ACC112 (cell line): Measurements from ENCODE around the gene SELPLG.
A peak's percentile ranks its signal among the peaks of the same experiment; 100 is the strongest.

Experiments
- H2AFZ ChIP-seq: fragments of 200-600 bp; sonication (generic); one replicate; pipeline ENCODE4 v1.6.0; 2017; ENCODE audit warnings: antibody characterized with exemption, low read length; ENCODE audit not compliant: unreplicated experiment
- H3K27ac ChIP-seq: fragments of 200-600 bp; sonication (generic); 2 replicates; pipeline ENCODE4 v1.5.1; 2014; ENCODE audit warnings: low read depth, mild to moderate bottlenecking, antibody characterized with exemption, low read length, moderate library complexity
- H3K27me3 ChIP-seq: fragments of 200-600 bp; sonication (generic); 2 replicates; pipeline ENCODE4 v1.6.1; 2014; ENCODE audit warnings: mild to moderate bottlenecking, antibody characterized with exemption, low read length, moderate library complexity, mixed read lengths; ENCODE audit not compliant: insufficient read depth
- H3K36me3 ChIP-seq: fragments of 200-600 bp; sonication (generic); 2 replicates; pipeline ENCODE4 v1.6.1; 2016; ENCODE audit warnings: mild to moderate bottlenecking, antibody characterized with exemption, low read length, moderate library complexity, mixed read lengths; ENCODE audit not compliant: insufficient read depth
- H3K4me1 ChIP-seq: fragments of 200-600 bp; sonication (generic); one replicate; pipeline ENCODE4 v1.6.1; 2016; ENCODE audit warnings: low read length, mixed read lengths; ENCODE audit not compliant: insufficient read depth, unreplicated experiment, control insufficient read depth
- H3K4me3 ChIP-seq: fragments of 200-600 bp; sonication (generic); 2 replicates; pipeline ENCODE4 v1.5.1; 2014; ENCODE audit warnings: mild to moderate bottlenecking, low read depth, low read length
- H3K79me2 ChIP-seq: fragments of 200-600 bp; sonication (generic); one replicate; pipeline ENCODE4 v1.6.0; 2016; ENCODE audit warnings: low read length; ENCODE audit not compliant: control insufficient read depth, unreplicated experiment, insufficient read depth

SELPLG gene

DNA sequence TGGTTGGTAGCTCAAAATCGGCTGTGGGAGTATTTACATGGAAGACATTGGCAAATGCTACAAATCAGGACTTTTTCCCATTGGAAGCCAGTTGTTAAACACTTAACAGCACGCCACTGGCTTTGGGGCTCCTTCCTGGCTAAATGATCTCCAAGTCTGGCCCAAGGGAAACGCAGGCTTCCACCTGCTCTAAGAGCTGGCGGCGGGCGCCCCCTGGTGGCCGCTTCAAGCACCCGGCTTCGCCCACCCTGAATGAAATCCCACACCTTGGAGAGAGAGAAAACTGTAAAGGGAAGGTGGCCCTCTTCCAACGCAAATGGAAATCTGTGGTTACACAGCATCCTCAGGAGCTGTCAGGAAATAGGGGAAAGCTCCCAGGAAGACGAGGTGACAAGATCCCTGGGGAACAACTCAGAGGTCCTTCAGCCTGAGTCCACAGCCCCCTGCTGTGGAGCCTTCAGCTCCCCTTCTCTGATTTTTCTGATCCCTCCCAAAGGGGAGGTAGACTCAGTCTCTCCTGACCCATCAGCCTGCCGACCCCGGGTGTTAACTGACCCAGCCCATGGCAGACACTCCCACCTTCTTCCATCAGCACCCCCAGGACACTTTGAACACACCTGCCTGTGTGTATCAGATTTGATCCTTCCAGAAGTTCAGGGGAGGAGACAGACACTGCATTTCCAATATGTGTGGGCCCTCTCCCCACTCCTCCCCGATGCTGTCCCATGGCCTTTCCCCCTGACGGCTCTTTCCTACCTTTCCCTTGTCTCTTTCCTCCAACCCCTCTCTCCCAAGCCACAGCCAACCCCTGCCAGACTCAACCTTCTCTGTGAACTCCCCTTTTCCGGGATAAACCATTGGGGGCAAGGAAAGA lies 15.4 kb downstream of the SELPLG start:
- H3K36me3 ChIP-seq = no peaks in the 10 kb centered on the region
- no peak overlapping the region for H2AFZ ChIP-seq
- H3K4me1 ChIP-seq = peaks cover 17% of the 10 kb centered on the region
- H3K27ac ChIP-seq = peak overlapping the region; percentile 52; the same call in 1 of the 2 replicates
- H3K27me3 ChIP-seq = no peaks in the 10 kb centered on the region
- H3K79me2 ChIP-seq = no peaks in the 10 kb centered on the region
- H3K4me3 ChIP-seq = no peak overlapping the region

DNA sequence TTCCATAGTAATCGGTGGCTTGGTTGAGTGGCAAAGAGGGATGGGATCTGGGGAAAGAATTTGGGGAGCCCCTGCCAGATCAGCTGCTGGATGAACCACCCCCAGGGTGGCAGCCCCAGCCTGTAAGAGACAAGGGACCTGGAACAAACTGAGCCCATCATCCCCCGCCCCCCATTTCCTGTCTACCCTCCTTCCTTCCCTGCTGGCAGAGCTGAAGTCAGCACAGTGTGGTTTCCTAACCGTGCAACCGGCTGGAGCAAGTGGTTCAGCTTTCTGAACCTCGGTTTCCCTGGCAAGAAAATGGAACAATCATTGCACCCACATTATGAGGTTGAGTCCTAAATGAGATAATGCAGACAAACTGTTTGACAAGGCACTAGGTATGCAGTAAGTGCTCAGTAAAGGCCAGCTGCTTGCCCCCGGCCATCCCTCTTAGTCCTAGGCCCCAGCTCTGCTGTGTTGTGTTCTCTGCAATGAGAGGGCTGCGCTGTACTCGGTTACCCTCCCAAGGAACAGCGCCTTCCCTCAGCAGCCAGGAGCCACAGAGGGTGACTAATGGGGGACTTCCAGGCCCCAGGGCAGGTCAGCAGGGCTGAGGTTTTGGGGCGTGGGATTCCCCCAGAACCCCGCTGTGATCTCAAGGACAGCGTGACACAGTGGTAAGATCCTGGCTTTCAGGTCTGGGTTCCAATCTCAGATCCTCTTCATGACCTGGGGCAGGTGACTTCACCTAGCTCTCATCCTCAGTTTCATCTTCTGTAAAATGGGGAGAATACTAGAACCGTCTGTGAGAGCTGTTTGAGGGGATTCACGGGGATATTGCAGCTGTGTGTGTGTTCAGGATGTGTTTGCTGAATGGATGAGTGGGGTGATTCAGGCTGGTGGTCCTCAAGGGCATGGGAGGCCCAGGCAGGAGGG lies 16.5 kb downstream of the SELPLG start:
- Histone ChIP-seq H3K27me3 (no peaks in the 10 kb centered on the region), H3K27ac (peak overlapping the region; percentile 52; the same call in 1 of the 2 replicates), H3K36me3 (no peaks in the 10 kb centered on the region), H2AFZ (no peak overlapping the region), H3K4me1 (peaks cover 19% of the 10 kb centered on the region), H3K79me2 (no peaks in the 10 kb centered on the region), H3K4me3 (no peak overlapping the region)

DNA sequence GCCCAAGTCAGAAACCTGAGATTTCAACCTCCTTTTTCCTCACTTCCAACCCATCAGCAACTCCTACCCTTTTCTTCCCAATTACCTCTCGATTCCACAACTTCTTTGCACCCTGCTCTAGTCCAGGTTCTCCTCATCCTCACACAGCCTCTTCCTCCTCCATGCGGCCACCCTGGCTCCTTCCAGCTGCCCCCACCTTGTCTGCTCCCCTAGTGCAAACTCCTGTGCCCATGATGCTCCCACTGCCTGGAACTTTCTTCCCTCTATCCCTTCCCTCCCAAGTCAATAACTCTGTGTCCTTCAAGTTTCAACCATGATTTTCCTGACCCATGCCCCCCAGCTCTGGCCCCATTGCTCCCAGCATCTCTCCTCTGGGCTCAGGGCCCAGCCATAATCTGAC lies 17.3 kb downstream of the SELPLG start:
- Histone ChIP-seq H3K36me3 (no peaks in the 10 kb centered on the region), H3K4me1 (peaks cover 20% of the 10 kb centered on the region), H3K27ac (peak overlapping the region; percentile 52; the same call in 1 of the 2 replicates), H3K4me3 (no peak overlapping the region), H2AFZ (no peak overlapping the region), H3K27me3 (no peaks in the 10 kb centered on the region), H3K79me2 (no peaks in the 10 kb centered on the region)

DNA sequence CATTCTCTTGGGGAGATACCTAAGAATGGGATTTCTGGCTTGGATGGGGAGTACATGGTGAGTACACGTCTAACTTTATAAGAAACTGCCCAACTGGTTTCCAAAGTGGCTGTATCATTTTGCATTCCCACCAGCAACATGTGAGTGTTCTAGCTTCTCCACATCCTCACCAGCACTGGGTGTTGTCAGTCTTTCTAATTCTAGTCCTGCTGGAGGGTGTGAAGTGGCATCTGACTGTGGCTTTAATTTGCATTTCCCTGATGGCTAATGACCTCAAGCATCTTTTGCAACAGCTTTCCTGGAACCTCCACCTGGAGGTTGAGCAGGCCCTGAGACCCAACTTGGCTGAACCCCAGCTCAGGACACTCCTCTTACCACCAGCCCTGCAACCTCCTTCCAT lies 17.8 kb downstream of the SELPLG start:
- Histone ChIP-seq H3K79me2 (no peaks in the 10 kb centered on the region), H3K4me3 (no peak overlapping the region), H2AFZ (no peak overlapping the region), H3K4me1 (peaks cover 20% of the 10 kb centered on the region), H3K36me3 (no peaks in the 10 kb centered on the region), H3K27me3 (no peaks in the 10 kb centered on the region), H3K27ac (no peak overlapping the region)

DNA sequence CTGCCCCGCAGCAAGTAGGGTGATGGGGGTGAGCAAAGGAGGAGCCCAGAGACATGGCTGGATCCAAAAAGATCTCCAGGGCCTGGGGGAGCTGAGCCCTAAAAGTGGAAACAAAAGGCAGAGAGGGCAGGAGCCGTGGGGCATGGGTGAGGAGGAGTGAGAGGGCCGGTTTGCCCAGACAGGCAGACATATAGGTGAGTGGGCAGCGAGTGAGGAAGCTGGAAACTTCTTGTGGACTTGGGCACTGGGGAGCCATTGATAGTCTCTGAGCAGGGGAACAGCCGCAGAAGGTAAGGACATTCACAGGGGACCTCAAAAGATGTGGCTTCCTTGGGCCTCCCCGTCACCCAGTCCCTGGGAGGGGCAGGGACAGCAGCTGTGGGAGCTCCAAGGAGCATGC lies 19.1 kb downstream of the SELPLG start:
- Histone ChIP-seq H3K27me3 (no peaks in the 10 kb centered on the region), H3K79me2 (no peaks in the 10 kb centered on the region), H3K36me3 (no peaks in the 10 kb centered on the region), H3K4me1 (peaks cover 24% of the 10 kb centered on the region), H3K4me3 (no peak overlapping the region), H2AFZ (no peak overlapping the region), H3K27ac (no peak overlapping the region)

DNA sequence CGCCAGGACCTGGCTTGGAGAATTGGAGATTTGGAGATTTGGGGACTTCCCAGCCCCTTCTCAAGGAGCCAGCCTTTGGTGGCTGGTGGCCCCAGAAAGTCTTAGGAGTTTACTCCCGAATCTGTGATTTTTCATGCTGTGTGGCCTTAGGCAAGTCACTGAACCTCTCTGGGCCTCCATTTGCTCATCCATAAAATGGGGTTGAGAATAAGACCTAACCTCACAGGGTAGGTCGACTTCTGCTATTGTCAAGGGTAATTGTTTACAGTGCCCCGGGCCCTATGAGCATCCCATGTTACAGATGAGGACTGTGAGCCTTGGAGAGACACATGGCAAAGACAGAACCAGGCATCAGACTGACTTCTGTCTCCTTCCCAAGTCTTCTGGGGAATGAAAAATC lies 19.7 kb downstream of the SELPLG start:
- H3K27me3 ChIP-seq = no peaks in the 10 kb centered on the region
- H2AFZ ChIP-seq = no peak overlapping the region
- H3K36me3 ChIP-seq = no peaks in the 10 kb centered on the region
- H3K27ac ChIP-seq = no peak overlapping the region
- no peak overlapping the region for H3K4me3 ChIP-seq
- H3K4me1 ChIP-seq = peaks cover 27% of the 10 kb centered on the region
- H3K79me2 ChIP-seq = no peaks in the 10 kb centered on the region

DNA sequence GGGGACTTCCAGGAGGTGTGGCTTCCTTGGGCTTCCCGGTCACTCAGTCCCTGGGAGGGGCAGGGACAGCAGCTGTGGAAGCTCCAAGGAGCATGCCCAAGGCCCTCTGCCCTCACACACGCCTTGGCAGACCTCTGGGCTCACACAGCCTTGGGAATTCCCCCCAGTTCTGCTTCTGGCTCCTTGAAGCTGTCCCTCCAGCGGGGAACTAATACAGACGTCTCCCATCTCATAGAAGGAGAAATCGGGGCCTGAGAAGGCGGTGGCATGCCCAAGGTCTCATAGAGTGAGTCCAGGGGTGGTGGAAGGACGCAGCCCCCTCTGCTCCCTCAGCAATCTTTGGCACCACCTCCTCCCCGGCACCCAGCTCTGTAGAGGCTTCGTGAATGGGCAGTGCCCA lies 20.1 kb downstream of the SELPLG start:
- Histone ChIP-seq H3K4me1 (peaks cover 27% of the 10 kb centered on the region), H3K4me3 (no peak overlapping the region), H3K27ac (no peak overlapping the region), H3K36me3 (no peaks in the 10 kb centered on the region), H3K27me3 (no peaks in the 10 kb centered on the region), H2AFZ (no peak overlapping the region), H3K79me2 (no peaks in the 10 kb centered on the region)

DNA sequence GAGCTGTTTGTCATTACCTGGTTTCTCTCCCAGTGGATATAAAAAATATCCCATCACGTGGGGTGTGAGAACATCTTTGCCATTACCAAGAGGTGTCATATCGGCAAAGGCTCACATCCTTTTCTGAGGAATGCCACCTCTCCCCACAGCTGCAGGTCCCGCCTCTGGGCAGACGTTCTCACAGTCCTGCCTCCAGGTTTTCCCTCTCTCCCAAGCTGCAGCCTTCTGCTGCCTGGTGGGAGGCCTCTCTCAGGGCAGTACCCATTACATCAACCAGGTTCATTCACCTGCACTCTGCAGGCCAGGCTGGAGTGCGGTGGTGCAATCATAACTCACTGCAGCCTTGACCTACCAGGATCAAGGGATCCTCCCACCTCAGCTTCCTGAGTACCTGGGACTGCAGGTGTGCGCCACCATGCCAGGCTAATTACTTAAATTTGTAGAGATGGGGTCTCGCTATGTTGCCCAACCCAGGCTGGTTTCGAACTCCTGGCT lies 20.9 kb downstream of the SELPLG start:
- no peak overlapping the region for H2AFZ ChIP-seq
- no peak overlapping the region for H3K27ac ChIP-seq

DNA sequence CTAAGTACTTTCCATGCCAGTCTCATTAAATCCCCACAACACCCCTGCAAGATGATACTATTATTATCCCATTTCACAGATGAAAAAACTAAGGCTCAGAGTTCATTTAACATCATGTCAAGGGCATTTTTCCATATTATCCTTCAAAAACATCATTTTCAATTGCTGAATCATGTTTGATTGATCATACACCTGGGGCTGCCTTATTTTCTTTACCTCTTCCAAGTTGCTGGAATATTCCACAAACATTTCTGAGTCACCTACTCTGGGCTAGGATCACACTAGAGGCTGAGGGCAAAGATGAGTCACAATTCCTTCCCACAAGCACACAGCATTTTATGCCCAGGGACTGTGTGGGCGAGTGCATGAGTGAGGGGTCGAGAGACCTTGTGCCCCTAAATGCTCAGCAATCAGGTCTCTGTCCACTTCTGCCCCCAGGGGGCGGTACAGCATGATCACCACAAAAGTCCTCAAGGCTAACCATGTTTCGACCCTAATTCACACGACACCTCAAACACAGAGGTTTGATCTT lies 21.7 kb downstream of the SELPLG start:
- Histone ChIP-seq H3K27ac (peak overlapping the region; percentile 56), H3K79me2 (no peaks in the 10 kb centered on the region), H3K27me3 (no peaks in the 10 kb centered on the region), H3K4me1 (peaks cover 16% of the 10 kb centered on the region), H3K36me3 (no peaks in the 10 kb centered on the region), H3K4me3 (no peak overlapping the region), H2AFZ (no peak overlapping the region)

More for the DNA sequence above, 20.9 kb downstream of the SELPLG start:
- Histone ChIP-seq H3K36me3 (no peaks in the 10 kb centered on the region), H3K79me2 (no peaks in the 10 kb centered on the region), H3K4me3 (no peak overlapping the region), H3K27me3 (no peaks in the 10 kb centered on the region), H3K4me1 (peaks cover 23% of the 10 kb centered on the region)

DNA sequence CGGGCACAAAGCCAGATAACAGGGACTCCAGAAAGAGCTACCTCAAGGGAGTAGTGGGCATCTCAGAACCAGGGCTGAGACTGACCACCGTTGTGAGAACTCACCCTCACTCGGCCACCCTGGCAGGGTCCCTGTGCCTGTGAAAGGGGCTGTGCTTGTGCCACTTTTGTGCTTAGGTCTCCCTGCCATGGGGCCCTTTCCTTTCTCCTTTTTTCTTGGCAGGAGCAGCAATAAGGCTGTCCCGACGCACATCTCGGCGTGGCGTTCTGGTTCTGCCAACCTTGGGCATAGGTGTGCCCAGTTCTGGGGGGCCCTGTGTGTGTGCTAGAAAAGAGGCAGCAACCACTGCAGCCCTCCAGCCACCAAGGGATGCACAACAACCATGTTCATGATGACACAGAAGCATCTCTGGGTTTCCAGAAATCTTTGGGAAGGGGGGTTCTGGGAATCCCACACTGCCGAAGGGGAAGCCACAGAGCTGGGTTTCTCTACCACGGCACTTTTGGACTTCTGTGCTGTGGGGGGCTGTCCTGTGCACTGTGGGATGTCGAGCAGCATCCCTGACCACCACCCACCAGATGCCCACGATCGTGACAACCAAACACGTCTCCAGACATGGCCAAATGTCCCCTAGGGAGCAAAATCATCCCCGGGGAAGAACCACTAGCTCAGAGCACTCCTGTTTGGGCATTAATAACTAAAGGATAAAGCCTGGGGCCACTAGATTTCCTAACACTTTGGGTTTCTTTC lies 22.7 kb downstream of the SELPLG start:
- no peaks in the 10 kb centered on the region for H3K79me2 ChIP-seq
- no peak overlapping the region for H3K27ac ChIP-seq
- H3K4me1 ChIP-seq = peaks cover 14% of the 10 kb centered on the region
- H3K36me3 ChIP-seq = no peaks in the 10 kb centered on the region
- H3K4me3 ChIP-seq = no peak overlapping the region
- H3K27me3 ChIP-seq = no peaks in the 10 kb centered on the region
- no peak overlapping the region for H2AFZ ChIP-seq
